Upper lobe of left lung (tissue), 6 donors: ENCODE data around the gene YWHAE. TPM values are rescaled to one million over a fixed set of nuclear protein-coding genes. Genes with fewer than 3 reads are reported as not detected.
"Not testable (repeated sequence)": the region's sequence is repeated elsewhere in the genome, so short reads cannot be mapped to it uniquely, and the experiment has no call there.

ENCODE experiments used
- ATAC-seq, 2 donors: fragments of 200-7000 bp; cut with Tn5 transposase; one replicate each; pipeline ENCODE4 v1.9.1; 2022; ENCODE audit warnings: mild to moderate bottlenecking in 2 of 2, moderate library complexity in 2 of 2; ENCODE audit not compliant: low FRiP score in 2 of 2
- DNase-seq, 2 donors: peaks; one replicate each; pipeline ENCODE4 v3.0.0-alpha.2; 2019 to 2020
- H3K27ac ChIP-seq, 4 donors: fragments of 200-600 bp; sonication (generic); one replicate each; pipeline ENCODE4 v1.5.1; 2016 to 2019
- H3K27me3 ChIP-seq, 4 donors: fragments of 200-600 bp; sonication (generic); one replicate each; pipeline ENCODE4 v1.5.1; 2017 to 2019
- H3K36me3 ChIP-seq, 4 donors: fragments of 200-600 bp; sonication (generic); one replicate each; pipeline ENCODE4 v1.5.1; 2016 to 2019
- H3K4me1 ChIP-seq, 4 donors: fragments of 200-600 bp; sonication (generic); one replicate each; pipeline ENCODE4 v1.5.1; 2018 to 2019
- H3K4me3 ChIP-seq, 4 donors: fragments of 200-600 bp; sonication (generic); one replicate each; pipeline ENCODE4 v1.5.1; 2017 to 2019; ENCODE audit warnings: mild to moderate bottlenecking in 2 of 4, moderate library complexity in 1 of 4
- H3K9me3 ChIP-seq, 4 donors: fragments of 200-600 bp; sonication (generic); one replicate each; pipeline ENCODE4 v1.5.1; 2018 to 2019
- CTCF ChIP-seq, 6 experiments: fragments of 450-650 bp in 4 of 6; fragments of 200-600 bp in 2 of 6; sonication (generic) in 2 of 6; IDR thresholded peaks; one replicate each; pipeline ENCODE4 v1.5.1; 2016 to 2019; ENCODE audit warnings: antibody characterized with exemption in 6 of 6
- EP300 ChIP-seq, 4 donors: sonication (generic); formaldehyde crosslinking; IDR thresholded peaks; one replicate each; pipeline ENCODE4 v1.5.1; 2017; ENCODE audit warnings: antibody characterized with exemption in 4 of 4, control low read depth in 2 of 4
- POLR2A ChIP-seq, 4 donors: fragments of 450-650 bp; IDR thresholded peaks; one replicate each; pipeline ENCODE4 v1.5.1; 2016 to 2017; ENCODE audit warnings: antibody characterized with exemption in 4 of 4, mild to moderate bottlenecking in 2 of 4
- POLR2AphosphoS5 ChIP-seq, 2 donors: sonication (generic); formaldehyde crosslinking; IDR thresholded peaks; one replicate each; pipeline ENCODE4 v1.5.1; 2017; ENCODE audit warnings: antibody characterized with exemption in 2 of 2
- WGBS, 2 donors: methylation state at CpG; one replicate each; pipeline ENCODE4 v1.1.5; 2017 to 2018; 5-methylcytosine and 5-hydroxymethylcytosine counted together
- total RNA-seq, 6 donors: library from RNA; depleted of rRNA in 4 of 6; stranded (reverse); fragments of >200 nt in 4 of 6; gene quantifications; one replicate each; pipeline versions ENCODE4 v1.1.0 to v1.2.1, GENCODE V29; 2016 to 2021
- donor health status: DM: no; HTN: no; CAD: no; lungs with moderate emphysema.
- donor health status: DM: no; HTN: yes; CAD: no; lungs with severe emphysema.

The YWHAE gene
- total RNA-seq, 6 donors from 2014 or later = 318 to 698 (median 384) TPM

- DNase-seq = no peak
- no peaks in the 10 kb centered on the region for H3K27me3 ChIP-seq
- ATAC-seq = no peak
- H3K27ac ChIP-seq = peak overlapping the region in 2 of 4 donors; percentile 38 to 48
- no peaks in the 10 kb centered on the region for H3K9me3 ChIP-seq
- peaks cover 8 to 66% (median 36%) of the 10 kb centered on the region in 4 donors for H3K36me3 ChIP-seq
- WGBS, 2 donors = 66 to 67% methylated on average over 12 of the region's 12 CpGs
- H3K4me3 ChIP-seq = no peak overlapping the region
- H3K4me1 ChIP-seq = peaks cover 36 to 51% (median 47%) of the 10 kb centered on the region in 4 donors
- no peak for TF ChIP-seq POLR2AphosphoS5 (IDR thresholded peaks at IDR 0.05)
- TF ChIP-seq POLR2A (IDR thresholded peaks at IDR 0.05) = no peak
- no peak for TF ChIP-seq EP300 (IDR thresholded peaks at IDR 0.05)
Measured at GRCh38 chr17:1360975-1361374, 39.0 kb downstream of the YWHAE start.

- H3K4me1 ChIP-seq = peaks cover 30 to 44% (median 40%) of the 10 kb centered on the region in 4 donors
Measured at GRCh38 chr17:1360315-1360714, 39.7 kb downstream of the YWHAE start.

GRCh38 chr17:1354030-1354429 is 46.0 kb downstream of the YWHAE start:
- DNase-seq = no peak
- no peak for ATAC-seq
- Histone ChIP-seq H3K27me3 (no peaks in the 10 kb centered on the region), H3K4me1 (no peaks in the 10 kb centered on the region), H3K9me3 (no peaks in the 10 kb centered on the region), H3K36me3 (peaks cover 25 to 89% (median 62%) of the 10 kb centered on the region in 4 donors), H3K4me3 (no peak overlapping the region), H3K27ac (no peak overlapping the region)
- TF ChIP-seq CTCF (IDR thresholded peaks at IDR 0.05) = no peak
- 80 to 92% methylated on average over 7 of the region's 7 CpGs for WGBS, 2 donors

More at GRCh38 chr17:1360315-1360714, 39.7 kb downstream of the YWHAE start:
- DNase-seq, H3K9me3 ChIP-seq, H3K4me3 ChIP-seq, H3K27me3 ChIP-seq: not testable (repeated sequence)
- peak in 1 of 2 donors; percentile 57 for ATAC-seq
- WGBS, 2 donors = 47 to 54% methylated on average over 5 of the region's 5 CpGs
- peak overlapping the region in 2 of 4 donors; percentile 23 to 48 for H3K27ac ChIP-seq
- peaks cover 8 to 72% (median 42%) of the 10 kb centered on the region in 4 donors for H3K36me3 ChIP-seq

- not testable (repeated sequence) for H3K4me3 ChIP-seq, H3K27ac ChIP-seq, H3K9me3 ChIP-seq, H3K27me3 ChIP-seq, ATAC-seq, DNase-seq
- Histone ChIP-seq H3K4me1 (peaks cover 0 to 11% (median 5%) of the 10 kb centered on the region in 4 donors), H3K36me3 (peaks cover 25 to 85% (median 58%) of the 10 kb centered on the region in 4 donors)
- 88 to 94% methylated on average over 15 to 16 of the region's 16 CpGs for WGBS, 2 donors
Measured at GRCh38 chr17:1352530-1352929, 47.5 kb downstream of the YWHAE start.

- 74 to 82% methylated on average over 3 of the region's 3 CpGs for WGBS, 2 donors
- Histone ChIP-seq H3K9me3 (no peaks in the 10 kb centered on the region), H3K27me3 (no peaks in the 10 kb centered on the region), H3K27ac (no peak overlapping the region), H3K36me3 (peaks cover 25 to 87% (median 58%) of the 10 kb centered on the region in 4 donors), H3K4me3 (no peak overlapping the region), H3K4me1 (peaks cover 0 to 16% (median 11%) of the 10 kb centered on the region in 4 donors)
- DNase-seq = no peak
- TF ChIP-seq CTCF (IDR thresholded peaks at IDR 0.05) (no peak), POLR2A (IDR thresholded peaks at IDR 0.05) (no peak), EP300 (IDR thresholded peaks at IDR 0.05) (no peak), POLR2AphosphoS5 (IDR thresholded peaks at IDR 0.05) (no peak)
- no peak for ATAC-seq
Measured at GRCh38 chr17:1351971-1352370, 48.1 kb downstream of the YWHAE start.

GRCh38 chr17:1351275-1351674 is 48.7 kb downstream of the YWHAE start:
- whole genome bisulfite sequencing, 2 donors = 83 to 93% methylated on average over 5 of the region's 5 CpGs
- Histone ChIP-seq H3K27me3 (no peaks in the 10 kb centered on the region), H3K4me3 (no peak overlapping the region), H3K4me1 (peaks cover 0 to 23% (median 13%) of the 10 kb centered on the region in 4 donors), H3K9me3 (no peaks in the 10 kb centered on the region), H3K27ac (no peak overlapping the region), H3K36me3 (peaks cover 24 to 85% (median 55%) of the 10 kb centered on the region in 4 donors)
- TF ChIP-seq POLR2AphosphoS5 (IDR thresholded peaks at IDR 0.05) = no peak
- TF ChIP-seq EP300 (IDR thresholded peaks at IDR 0.05) = no peak
- TF ChIP-seq POLR2A (IDR thresholded peaks at IDR 0.05) = no peak
- no peak for TF ChIP-seq CTCF (IDR thresholded peaks at IDR 0.05)
- no peak for ATAC-seq
- DNase-seq = no peak
